Endodermal cell (in vitro differentiated cells): ENCODE data around the gene MYO16. TPM values are rescaled to one million over a fixed set of nuclear protein-coding genes. Genes with fewer than 3 reads are reported as not detected.

Experiments used
- DNase-seq: peaks from one replicate; pipeline ENCODE4 v3.0.0-alpha.2; 2017
- H3K27ac ChIP-seq: 2 replicates; pipeline ENCODE4 v1.5.1; 2013; ENCODE audit warnings: mild to moderate bottlenecking, low read depth, low read length, moderate library complexity
- H3K27me3 ChIP-seq: 2 replicates; pipeline ENCODE4 v1.6.1; 2013; ENCODE audit warnings: mild to moderate bottlenecking, low read length, moderate library complexity; ENCODE audit not compliant: insufficient read depth, control insufficient read depth, poor library complexity, severe bottlenecking
- H3K36me3 ChIP-seq: 2 replicates; pipeline ENCODE4 v1.7.0; 2013; ENCODE audit warnings: mild to moderate bottlenecking, low read length, moderate library complexity; ENCODE audit not compliant: control insufficient read depth, insufficient read depth
- H3K4me1 ChIP-seq: one replicate; pipeline ENCODE4 v1.7.0; 2013; ENCODE audit warnings: low read length; ENCODE audit not compliant: control insufficient read depth, insufficient read depth
- H3K4me3 ChIP-seq: 2 replicates; pipeline ENCODE4 v1.5.1; 2013; ENCODE audit warnings: mild to moderate bottlenecking, low read length, moderate library complexity
- H3K9ac ChIP-seq: 2 replicates; pipeline ENCODE4 v1.6.1; 2013; ENCODE audit warnings: mild to moderate bottlenecking, low read length, moderate library complexity; ENCODE audit not compliant: poor library complexity, severe bottlenecking; ENCODE audit errors: extremely low read depth
- H3K9me3 ChIP-seq: 2 replicates; pipeline ENCODE4 v1.6.1; 2013; ENCODE audit warnings: mild to moderate bottlenecking, low read length, moderate library complexity; ENCODE audit not compliant: control insufficient read depth
- H3K27ac Mint-ChIP-seq: 2 replicates; pipeline ENCODE4 v1.8.0; 2020; ENCODE audit warnings: mixed read lengths
- H3K27me3 Mint-ChIP-seq: 2 replicates; pipeline ENCODE4 v1.8.0; 2021; ENCODE audit warnings: mild to moderate bottlenecking, mixed read lengths; ENCODE audit not compliant: insufficient read depth
- H3K36me3 Mint-ChIP-seq: 2 replicates; pipeline ENCODE4 v1.8.0; 2020; ENCODE audit warnings: low read depth, mixed read lengths
- H3K4me1 Mint-ChIP-seq: 2 replicates; pipeline ENCODE4 v1.8.0; 2020; ENCODE audit warnings: mixed read lengths
- H3K4me3 Mint-ChIP-seq: 2 replicates; pipeline ENCODE4 v1.8.0; 2020; ENCODE audit warnings: mild to moderate bottlenecking, moderate library complexity, mixed read lengths
- H3K9me3 Mint-ChIP-seq: 2 replicates; pipeline ENCODE4 v1.8.0; 2020; ENCODE audit warnings: mild to moderate bottlenecking, mixed read lengths
- WGBS, 2 experiments: methylation state at CpG; one replicate each; pipeline versions ENCODE4 v1.1.5 to v1.1.7; 2013; ENCODE audit warnings: missing lambda C conversion rate in 2 of 2, mixed read lengths in 1 of 2; ENCODE audit not compliant: insufficient coverage in 1 of 2, insufficient read length in 1 of 2; 5-methylcytosine and 5-hydroxymethylcytosine counted together
- total RNA-seq, 2 donors: library from RNA; stranded (reverse); fragmentation: NEBNext Ultra II Directional in 1 of 2; extraction: Animal tissue kit (Norgen Biotek cat#: 25700) in 1 of 2; gene quantifications; 2 replicates in 1 of 2; 3 replicates in 1 of 2; pipeline ENCODE4 v1.2.1, GENCODE V29; 2021
- TF ChIP-seq, protein P1 (sequence below): fragments of 200-600 bp; sonication (generic); conservative IDR thresholded peaks from 2 replicates; pipeline ENCODE4 v1.5.0; 2021; ENCODE audit warnings: antibody characterized with exemption, mild to moderate bottlenecking

Gene MYO16
- total RNA-seq, 2 donors from 2014 or later, result 0.70 to 1.2 TPM

DNA sequence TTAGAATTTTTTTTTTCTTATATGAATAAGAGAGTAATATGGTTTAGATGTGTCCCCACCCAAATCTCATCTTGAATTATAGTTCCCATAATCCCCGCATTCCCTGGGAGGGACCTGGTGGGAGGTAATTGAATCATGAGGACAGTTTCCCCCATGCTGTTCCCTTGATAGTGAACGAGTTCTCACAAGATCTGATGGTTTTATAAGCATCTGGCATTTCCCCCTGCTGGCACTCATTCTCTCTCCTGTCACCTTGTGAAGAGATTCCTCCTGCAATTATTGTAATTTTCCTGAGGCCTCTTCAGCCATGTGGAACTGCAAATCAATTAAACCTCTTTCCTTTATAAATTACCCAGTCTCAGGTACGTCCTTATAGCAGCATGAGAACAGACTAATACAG is 205.7 kb downstream of the MYO16 start:
- peaks cover 22% of the 10 kb centered on the region for H3K9me3 Mint-ChIP-seq
- H3K4me3 Mint-ChIP-seq, result no peak overlapping the region
- Histone ChIP-seq H3K36me3 (no peaks in the 10 kb centered on the region), H3K27me3 (no peaks in the 10 kb centered on the region), H3K9me3 (no peaks in the 10 kb centered on the region), H3K9ac (no peak overlapping the region), H3K4me3 (no peak overlapping the region), H3K27ac (no peak overlapping the region), H3K4me1 (no peaks in the 10 kb centered on the region)
- DNase-seq, result no peak
- no peak overlapping the region for H3K27ac Mint-ChIP-seq
- H3K4me1 Mint-ChIP-seq, result no peaks in the 10 kb centered on the region
- TF ChIP-seq, protein P1, sequence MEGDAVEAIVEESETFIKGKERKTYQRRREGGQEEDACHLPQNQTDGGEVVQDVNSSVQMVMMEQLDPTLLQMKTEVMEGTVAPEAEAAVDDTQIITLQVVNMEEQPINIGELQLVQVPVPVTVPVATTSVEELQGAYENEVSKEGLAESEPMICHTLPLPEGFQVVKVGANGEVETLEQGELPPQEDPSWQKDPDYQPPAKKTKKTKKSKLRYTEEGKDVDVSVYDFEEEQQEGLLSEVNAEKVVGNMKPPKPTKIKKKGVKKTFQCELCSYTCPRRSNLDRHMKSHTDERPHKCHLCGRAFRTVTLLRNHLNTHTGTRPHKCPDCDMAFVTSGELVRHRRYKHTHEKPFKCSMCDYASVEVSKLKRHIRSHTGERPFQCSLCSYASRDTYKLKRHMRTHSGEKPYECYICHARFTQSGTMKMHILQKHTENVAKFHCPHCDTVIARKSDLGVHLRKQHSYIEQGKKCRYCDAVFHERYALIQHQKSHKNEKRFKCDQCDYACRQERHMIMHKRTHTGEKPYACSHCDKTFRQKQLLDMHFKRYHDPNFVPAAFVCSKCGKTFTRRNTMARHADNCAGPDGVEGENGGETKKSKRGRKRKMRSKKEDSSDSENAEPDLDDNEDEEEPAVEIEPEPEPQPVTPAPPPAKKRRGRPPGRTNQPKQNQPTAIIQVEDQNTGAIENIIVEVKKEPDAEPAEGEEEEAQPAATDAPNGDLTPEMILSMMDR, result no peak
- no peaks in the 10 kb centered on the region for H3K27me3 Mint-ChIP-seq
- 85 to 100% methylated on average over 1 to 3 of the region's 3 CpGs for WGBS, 2 experiments
- H3K36me3 Mint-ChIP-seq, result no peaks in the 10 kb centered on the region

DNA sequence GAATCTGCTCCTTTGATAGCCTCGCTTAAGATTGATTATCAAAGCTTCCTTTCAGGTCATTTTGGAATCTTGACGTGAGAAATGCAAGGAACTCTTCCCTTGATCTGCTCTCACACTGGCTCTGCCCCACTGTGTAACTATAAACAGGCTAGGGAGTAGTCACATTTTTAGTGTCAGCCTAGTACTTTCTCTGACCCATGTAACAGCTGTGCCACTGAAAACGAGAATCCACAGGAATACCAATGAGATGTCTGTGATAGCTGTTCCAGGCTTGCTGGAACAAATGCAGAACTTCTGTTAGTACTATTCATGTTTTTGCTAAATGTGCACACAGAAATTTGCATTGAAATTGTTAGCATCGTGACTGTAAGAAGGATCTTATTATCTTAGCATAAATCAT is 221.3 kb downstream of the MYO16 start:
- H3K36me3 Mint-ChIP-seq, result no peaks in the 10 kb centered on the region
- H3K4me1 ChIP-seq, result no peaks in the 10 kb centered on the region

DNA sequence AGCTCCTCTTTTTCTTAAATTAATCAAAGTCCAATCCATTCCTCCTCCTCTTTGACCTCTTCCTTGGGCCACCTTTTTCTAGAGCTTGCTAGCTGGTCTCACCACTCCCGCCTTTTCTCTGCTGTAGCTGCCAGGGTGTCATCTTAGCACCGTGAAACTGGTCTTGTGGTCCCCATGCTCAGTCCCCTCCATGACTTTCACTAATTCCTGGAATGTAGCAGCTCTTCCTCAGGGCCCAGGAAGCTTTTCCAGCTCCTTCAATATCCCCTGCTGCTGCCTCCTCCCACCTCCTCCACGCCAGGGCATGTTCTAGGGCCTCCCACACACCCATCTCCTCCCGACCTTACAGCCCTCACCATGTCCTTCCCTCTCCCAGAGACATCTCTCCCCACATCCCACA is 222.2 kb downstream of the MYO16 start:
- Mint-ChIP-seq H3K27ac (no peak overlapping the region), H3K27me3 (no peaks in the 10 kb centered on the region), H3K36me3 (no peaks in the 10 kb centered on the region), H3K9me3 (no peaks in the 10 kb centered on the region), H3K4me1 (peaks cover 14% of the 10 kb centered on the region), H3K4me3 (no peak overlapping the region)
- 62 to 65% methylated on average over 4 of the region's 4 CpGs for WGBS, 2 experiments
- TF ChIP-seq, protein P1, result no peak
- H3K27ac ChIP-seq, result no peak overlapping the region
- H3K9me3 ChIP-seq, result no peaks in the 10 kb centered on the region
- DNase-seq, result peak; percentile 77
- H3K36me3 ChIP-seq, result no peaks in the 10 kb centered on the region
- no peak overlapping the region for H3K4me3 ChIP-seq
- H3K27me3 ChIP-seq, result no peaks in the 10 kb centered on the region
- H3K4me1 ChIP-seq, result no peaks in the 10 kb centered on the region
- H3K9ac ChIP-seq, result no peak overlapping the region

More for the DNA sequence above, 221.3 kb downstream of the MYO16 start:
- Mint-ChIP-seq H3K27me3 (no peaks in the 10 kb centered on the region), H3K27ac (no peak overlapping the region), H3K4me3 (no peak overlapping the region), H3K4me1 (peaks cover 9% of the 10 kb centered on the region), H3K9me3 (no peaks in the 10 kb centered on the region)
- Histone ChIP-seq H3K9me3 (no peaks in the 10 kb centered on the region), H3K9ac (no peak overlapping the region), H3K4me3 (no peak overlapping the region), H3K27me3 (no peaks in the 10 kb centered on the region), H3K36me3 (no peaks in the 10 kb centered on the region), H3K27ac (no peak overlapping the region)
- 74 to 93% methylated on average over 3 to 4 of the region's 4 CpGs for WGBS, 2 experiments
- TF ChIP-seq, protein P1, result no peak
- DNase-seq, result no peak
